Panc1 (cell line): Measurements from ENCODE around the gene ZAR1. TPM values are rescaled to one million over a fixed set of nuclear protein-coding genes. Genes with fewer than 3 reads are reported as not detected.

Experiments
- ATAC-seq: fragments of 200-7000 bp; cut with Tn5 transposase; 2 replicates; pipeline ENCODE4 v1.9.1; 2020; ENCODE audit warnings: mild to moderate bottlenecking, moderate library complexity
- BruUV-seq: library from RNA; stranded (reverse); fragments of 400-500 nt; replicated peaks from 2 replicates; lab custom pipeline; 2021; lab: Mats Ljungman, UMichigan
- CTCF ChIA-PET: fragments of 300-600 bp; sonication (Branson Sonifier 250); formaldehyde crosslinking; loops from one replicate; lab custom pipeline; 2022; ENCODE audit warnings: antibody characterized with exemption; lab: Charles Lee
- POLR2A ChIA-PET: fragments of 300-600 bp; sonication (Branson Sonifier 250); formaldehyde crosslinking; loops from one replicate; lab custom pipeline; 2022; ENCODE audit warnings: antibody characterized with exemption; lab: Charles Lee
- DNase-seq: peaks from one replicate; pipeline ENCODE4 v3.0.0-alpha.2; 2010; ENCODE audit warnings: low read depth, low spot score
- H3K27ac ChIP-seq: 2 replicates; pipeline ENCODE4 v1.5.1; 2011; ENCODE audit warnings: mild to moderate bottlenecking, low read length, inconsistent platforms
- H3K27me3 ChIP-seq: fragments of 200-500 bp; sonication (Bioruptor generic); 2 replicates; pipeline ENCODE4 v1.6.0; 2014; ENCODE audit warnings: low read length, inconsistent platforms; ENCODE audit not compliant: control insufficient read depth, insufficient read depth
- H3K36me3 ChIP-seq: fragments of 200-500 bp; sonication (Bioruptor generic); 2 replicates; pipeline ENCODE4 v1.5.1; 2014; ENCODE audit warnings: inconsistent platforms, mild to moderate bottlenecking, low read length, moderate library complexity; ENCODE audit not compliant: control insufficient read depth, insufficient read depth
- H3K4me1 ChIP-seq: 2 replicates; pipeline ENCODE4 v1.5.1; 2011; ENCODE audit warnings: inconsistent platforms, mild to moderate bottlenecking, low read length, moderate library complexity; ENCODE audit not compliant: control insufficient read depth, insufficient read depth
- H3K4me3 ChIP-seq, 2 experiments: 2 replicates each; pipeline ENCODE4 v1.5.1; 2011 to 2012; ENCODE audit warnings: low read depth in 2 of 2, low read length in 2 of 2, mild to moderate bottlenecking in 2 of 2, inconsistent platforms in 1 of 2, moderate library complexity in 1 of 2
- H3K9me3 ChIP-seq: fragments of 200-500 bp; sonication (Bioruptor generic); 2 replicates; pipeline ENCODE4 v1.5.1; 2014; ENCODE audit warnings: low read depth, mild to moderate bottlenecking, inconsistent platforms, low read length, moderate library complexity; ENCODE audit not compliant: control insufficient read depth, insufficient read depth
- POLR2AphosphoS5 ChIP-seq: IDR thresholded peaks from 2 replicates; pipeline ENCODE4 v1.6.1; 2012; ENCODE audit warnings: mild to moderate bottlenecking, low read depth, low read length, moderate library complexity
- REST ChIP-seq, 2 experiments: IDR thresholded peaks; 2 replicates each; pipeline ENCODE4 v1.6.1; 2011 to 2012; ENCODE audit warnings: low read depth in 2 of 2, control low read depth in 1 of 2, low read length in 1 of 2, mild to moderate bottlenecking in 1 of 2, moderate library complexity in 1 of 2; ENCODE audit not compliant: insufficient read depth in 1 of 2
- SIN3A ChIP-seq: IDR thresholded peaks from 2 replicates; pipeline ENCODE4 v1.6.1; 2012; ENCODE audit warnings: low read depth, mild to moderate bottlenecking, low read length, moderate library complexity, borderline replicate concordance; ENCODE audit not compliant: insufficient read depth
- TCF7L2 ChIP-seq: IDR thresholded peaks from 2 replicates; pipeline ENCODE4 v1.6.1; 2011; ENCODE audit warnings: mild to moderate bottlenecking, low read depth, low read length, inconsistent platforms
- in situ Hi-C: cut with HindIII; loops from 2 replicates; pipeline ENCODE4 v1.10.0; 2016; ENCODE audit warnings: low sequenced_read_pairs, low pct_unique_long_range_greater_than_20kb
- intact Hi-C: fragments of 100-400 bp; cut with micrococcal nuclease; formaldehyde crosslinking; loops from one replicate; pipeline ENCODE4 v1.10.0; 2022; ENCODE audit not compliant: unreplicated experiment
- total RNA-seq: library from RNA; stranded (reverse); gene quantifications from one replicate; pipeline ENCODE4 v1.2.1, GENCODE V29; 2021; ENCODE audit not compliant: unreplicated experiment
- TF ChIP-seq, protein P1 (sequence below): fragments of 450-650 bp; IDR thresholded peaks from 2 replicates; pipeline ENCODE4 v1.5.1; 2017; ENCODE audit warnings: mild to moderate bottlenecking

ZAR1 gene
- total RNA-seq, 1 experiment from 2014 or later: not detected

DNA sequence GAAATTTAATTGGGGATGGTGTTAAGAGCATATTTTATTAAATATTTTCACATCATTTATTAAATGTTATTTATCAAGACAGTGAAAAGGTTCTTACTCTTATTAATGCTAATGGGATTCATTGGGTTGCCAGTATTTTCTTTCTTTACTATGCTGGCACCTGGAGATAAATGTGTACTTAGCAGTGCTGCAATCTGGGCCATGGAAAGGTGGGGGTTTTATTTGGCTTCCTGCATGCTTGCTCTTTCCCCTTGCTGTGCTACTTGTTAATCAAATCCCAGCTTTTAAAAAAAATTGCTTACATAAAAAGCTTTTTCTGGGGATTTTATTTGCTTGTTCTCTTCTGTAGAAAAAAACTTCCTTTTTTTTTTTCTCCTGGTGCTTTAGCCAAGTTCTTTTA, 48.3 kb downstream of the ZAR1 start:
- no TSS peak for BruUV-seq
- no peak for TF ChIP-seq REST (IDR thresholded peaks at IDR 0.05; ENCODE audit: insufficient read depth in 1 of 2, low read depth in 2 of 2, low read length in 1 of 2)
- TF ChIP-seq TCF7L2: no peak
- no peak for TF ChIP-seq SIN3A
- TF ChIP-seq POLR2AphosphoS5: no peak
- TF ChIP-seq, protein P1, sequence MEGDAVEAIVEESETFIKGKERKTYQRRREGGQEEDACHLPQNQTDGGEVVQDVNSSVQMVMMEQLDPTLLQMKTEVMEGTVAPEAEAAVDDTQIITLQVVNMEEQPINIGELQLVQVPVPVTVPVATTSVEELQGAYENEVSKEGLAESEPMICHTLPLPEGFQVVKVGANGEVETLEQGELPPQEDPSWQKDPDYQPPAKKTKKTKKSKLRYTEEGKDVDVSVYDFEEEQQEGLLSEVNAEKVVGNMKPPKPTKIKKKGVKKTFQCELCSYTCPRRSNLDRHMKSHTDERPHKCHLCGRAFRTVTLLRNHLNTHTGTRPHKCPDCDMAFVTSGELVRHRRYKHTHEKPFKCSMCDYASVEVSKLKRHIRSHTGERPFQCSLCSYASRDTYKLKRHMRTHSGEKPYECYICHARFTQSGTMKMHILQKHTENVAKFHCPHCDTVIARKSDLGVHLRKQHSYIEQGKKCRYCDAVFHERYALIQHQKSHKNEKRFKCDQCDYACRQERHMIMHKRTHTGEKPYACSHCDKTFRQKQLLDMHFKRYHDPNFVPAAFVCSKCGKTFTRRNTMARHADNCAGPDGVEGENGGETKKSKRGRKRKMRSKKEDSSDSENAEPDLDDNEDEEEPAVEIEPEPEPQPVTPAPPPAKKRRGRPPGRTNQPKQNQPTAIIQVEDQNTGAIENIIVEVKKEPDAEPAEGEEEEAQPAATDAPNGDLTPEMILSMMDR: no peak
- CTCF ChIA-PET: no interaction called here
- H3K36me3 ChIP-seq: peaks cover 7% of the 10 kb centered on the region; the same call in 1 of the 2 replicates
- no peaks in the 10 kb centered on the region for H3K9me3 ChIP-seq
- no peaks in the 10 kb centered on the region for H3K4me1 ChIP-seq
- ATAC-seq (no peak), DNase-seq (no peak)
- intact Hi-C loops (no loop called here), in situ Hi-C loops (no loop called here)
- H3K4me3 ChIP-seq: no peak overlapping the region
- POLR2A ChIA-PET: no interaction called here
- no peak overlapping the region for H3K27ac ChIP-seq
- H3K27me3 ChIP-seq: no peaks in the 10 kb centered on the region

GRCh38 chr4:48539597-48539996, 49.5 kb downstream of the ZAR1 start:
- intact Hi-C loops: no loop called here
- TF ChIP-seq POLR2AphosphoS5: no peak
- TF ChIP-seq, protein P1: no peak
- no peak for TF ChIP-seq REST (IDR thresholded peaks at IDR 0.05; ENCODE audit: insufficient read depth in 1 of 2, low read depth in 2 of 2, low read length in 1 of 2)
- no peak for TF ChIP-seq TCF7L2
- no peak for TF ChIP-seq SIN3A
- no peak for DNase-seq
- Histone ChIP-seq H3K4me3 (no peak overlapping the region), H3K36me3 (peaks cover 7% of the 10 kb centered on the region; the same call in 1 of the 2 replicates), H3K27ac (no peak overlapping the region), H3K27me3 (no peaks in the 10 kb centered on the region), H3K9me3 (no peaks in the 10 kb centered on the region), H3K4me1 (no peaks in the 10 kb centered on the region)
- in situ Hi-C loops: no loop called here
- POLR2A ChIA-PET: no interaction called here
- BruUV-seq: no TSS peak
- no peak for ATAC-seq
- CTCF ChIA-PET: no interaction called here
